Hair follicle dermal papilla cell (primary cell): Measurements from ENCODE around the gene RFPL1. TPM values are rescaled to one million over a fixed set of nuclear protein-coding genes. Genes with fewer than 3 reads are reported as not detected.

Experiments
- small RNA-seq: library from RNA; depleted of rRNA; stranded (forward); fragments of <200 nt; gene quantifications from one replicate; pipeline ENCODE3, GENCODE V24; 2012
- total RNA-seq: library from RNA; depleted of rRNA; stranded (reverse); fragments of >200 nt; gene quantifications from 2 replicates; pipeline ENCODE4 v1.2.3, GENCODE V29; 2012

Gene RFPL1
- not detected in 2 replicates for total RNA-seq

GRCh38 chr22:29438283-29438682 lies at the start of gene RFPL1:
TSS of gene RFPL1 (plus strand) at chr22:29438583.

GRCh38 chr22:29479417-29480261 lies 41.3 kb downstream of the RFPL1 start, which contains the start of gene NEFH:
TSS of gene NEFH (plus strand) at chr22:29480218. CDS start at chr22:29480263, 45 bp downstream.

Small RNA genes lying within 50 kb of the gene (small RNA-seq; reads per million reads assigned to genes)
- not detected for gene AC000041.1

Other genes with a start within 250 kb of the RFPL1 start
- 4.0 and 6.8 TPM in 2 replicates for gene EMID1, start 232.7 kb upstream of the RFPL1 start, total RNA-seq
- gene RHBDD3, start 170.6 kb upstream of the RFPL1 start, total RNA-seq, result 29.0 and 30.2 TPM in 2 replicates
- gene EWSR1, start 170.3 kb upstream of the RFPL1 start, total RNA-seq, result 211 and 220 TPM in 2 replicates
- 25.8 and 33.5 TPM in 2 replicates for gene GAS2L1, start 131.9 kb upstream of the RFPL1 start, total RNA-seq
- not detected in 2 replicates for gene RASL10A, start 122.9 kb upstream of the RFPL1 start, total RNA-seq
- 66.7 and 72.3 TPM in 2 replicates for gene AP1B1, start 50.0 kb upstream of the RFPL1 start, total RNA-seq
- 0.12 and 0.16 TPM in 2 replicates for gene NEFH, start 41.6 kb downstream of the RFPL1 start, total RNA-seq
- gene THOC5, start 115.2 kb downstream of the RFPL1 start, total RNA-seq, result 44.0 and 49.3 TPM in 2 replicates
- gene NIPSNAP1, start 142.5 kb downstream of the RFPL1 start, total RNA-seq, result 50.6 and 61.7 TPM in 2 replicates
- gene NF2, start 165.1 kb downstream of the RFPL1 start, total RNA-seq, result 120 and 124 TPM in 2 replicates